Left cardiac atrium (tissue), 4 donors: ENCODE data around the gene HHEX. TPM values are rescaled to one million over a fixed set of nuclear protein-coding genes. Genes with fewer than 3 reads are reported as not detected.
"Not testable (repeated sequence)": the region's sequence is repeated elsewhere in the genome, so short reads cannot be mapped to it uniquely, and the experiment has no call there.

ENCODE experiments used
- ATAC-seq, 2 donors: fragments of 200-7000 bp; cut with Tn5 transposase; one replicate each; pipeline ENCODE4 v1.9.1; 2020; ENCODE audit warnings: mild to moderate bottlenecking in 2 of 2, moderate library complexity in 2 of 2
- DNase-seq: peaks from one replicate; pipeline ENCODE4 v3.0.0-alpha.2; 2020
- intact Hi-C, 2 donors: fragments of 100-400 bp; cut with DNase I; formaldehyde crosslinking; loops; one replicate each; pipeline versions ENCODE4 v1.14.1 to v1.15.1; 2022 to 2023
- total RNA-seq, 2 donors: library from RNA; stranded (reverse); fragmentation: NEBNext Ultra II Directional; extraction: Animal tissue kit (Norgen Biotek cat#: 25700); gene quantifications; one replicate each; pipeline ENCODE4 v1.2.1, GENCODE V29; 2021
- donor health status: DM: no; HTN: yes; CAD: no.
- donor health status: DM: no; HTN: yes; CAD: no; lungs with severe emphysema.
- donor health status: DM: yes; HTN: yes; CAD: no.
- donor health status: Dilated cardiomyopathy.

Gene HHEX
- total RNA-seq, 2 donors from 2014 or later: 3.7 to 9.0 TPM

- DNase-seq (no peak), ATAC-seq (no peak)
- intact Hi-C loops: no loop called here
These were observed 31.0 kb downstream of the HHEX start for GRCh38 chr10:92720831-92721165.

GRCh38 chr10:92722349-92722748 lies 32.6 kb downstream of the HHEX start:
- intact Hi-C loops: no loop called here
- no peak for ATAC-seq

GRCh38 chr10:92727141-92727540 lies 37.4 kb downstream of the HHEX start:
- intact Hi-C loops: no loop called here
- ATAC-seq (no peak), DNase-seq (no peak)

More at GRCh38 chr10:92722349-92722748, 32.6 kb downstream of the HHEX start:
- no peak for DNase-seq

GRCh38 chr10:92727550-92727949 lies 37.8 kb downstream of the HHEX start:
- DNase-seq (no peak), ATAC-seq (no peak)
- intact Hi-C loops: no loop called here

GRCh38 chr10:92729886-92730285 lies 40.1 kb downstream of the HHEX start:
- ATAC-seq: no peak
- DNase-seq: no peak
- intact Hi-C loops: no loop called here

- intact Hi-C loops: no loop called here
- no peak for DNase-seq
- no peak for ATAC-seq
These were observed 43.2 kb downstream of the HHEX start for GRCh38 chr10:92732958-92733357.

- intact Hi-C loops: no loop called here
- DNase-seq (no peak), ATAC-seq (no peak)
These were observed 44.5 kb downstream of the HHEX start for GRCh38 chr10:92734301-92734700.

- no peak for ATAC-seq
- DNase-seq: no peak
- intact Hi-C loops: no loop called here
These were observed 46.2 kb downstream of the HHEX start for GRCh38 chr10:92735938-92736337.

GRCh38 chr10:92737484-92737883 lies 47.7 kb downstream of the HHEX start:
- intact Hi-C loops: no loop called here
- ATAC-seq (no peak), DNase-seq (no peak)

- intact Hi-C loops: no loop called here
- no peak for ATAC-seq
These were observed 51.0 kb downstream of the HHEX start for GRCh38 chr10:92740762-92741161.

GRCh38 chr10:92741741-92742140 lies 52.0 kb downstream of the HHEX start:
- intact Hi-C loops, ATAC-seq, DNase-seq: not testable (repeated sequence)

More at GRCh38 chr10:92740762-92741161, 51.0 kb downstream of the HHEX start:
- no peak for DNase-seq

- DNase-seq (no peak), ATAC-seq (no peak)
- intact Hi-C loops: no loop called here
These were observed 52.8 kb downstream of the HHEX start for GRCh38 chr10:92742331-92743228.

Other genes with a start within 250 kb of the HHEX start
- gene IDE, start 115.9 kb upstream of the HHEX start, total RNA-seq: 10 to 100 TPM; 42.4 to 46.1 TPM
- gene KIF11, start 96.8 kb upstream of the HHEX start, total RNA-seq: 1 to 10 TPM in 1 of 2 donors, under 1 TPM in 1; 0.39 to 1.6 TPM
- gene EXOC6, start 158.6 kb downstream of the HHEX start, total RNA-seq: 10 to 100 TPM in 1 of 2 donors, 1 to 10 TPM in 1; 9.7 to 13.4 TPM